Mesendoderm (in vitro differentiated cells): ENCODE measurements around the gene IQCE.

Source experiments
- DNase-seq: peaks from one replicate; pipeline ENCODE4 v3.0.0; 2013
- H2AK5ac ChIP-seq: 2 replicates; pipeline ENCODE4 v1.6.1; 2013; ENCODE audit warnings: low read length, inconsistent platforms
- H2BK120ac ChIP-seq: 2 replicates; pipeline ENCODE4 v1.6.1; 2013; ENCODE audit warnings: low read depth, mild to moderate bottlenecking, low read length, moderate library complexity, mixed read lengths
- H2BK15ac ChIP-seq: replicated peaks from 2 replicates; pipeline ENCODE4 v1.6.1; 2013; ENCODE audit warnings: low read depth, mild to moderate bottlenecking, moderate library complexity
- H2BK5ac ChIP-seq: 2 replicates; pipeline ENCODE4 v1.6.1; 2013; ENCODE audit warnings: low read length, inconsistent platforms
- H3K18ac ChIP-seq: 2 replicates; pipeline ENCODE4 v1.6.1; 2013; ENCODE audit warnings: mild to moderate bottlenecking, low read length, mixed read lengths
- H3K23ac ChIP-seq: one replicate; pipeline ENCODE4 v1.6.1; 2013; ENCODE audit warnings: low read length
- H3K27ac ChIP-seq: 2 replicates; pipeline ENCODE4 v1.5.1; 2013; ENCODE audit warnings: low read depth, mild to moderate bottlenecking, inconsistent platforms, low read length, moderate library complexity
- H3K27me3 ChIP-seq: 2 replicates; pipeline ENCODE4 v1.6.1; 2013; ENCODE audit warnings: low read length, control low read depth, mild to moderate bottlenecking, inconsistent platforms; ENCODE audit not compliant: insufficient read depth, poor library complexity
- H3K36me3 ChIP-seq: 2 replicates; pipeline ENCODE4 v1.6.1; 2013; ENCODE audit warnings: low read length, inconsistent platforms; ENCODE audit not compliant: control insufficient read depth, insufficient read depth
- H3K4ac ChIP-seq: one replicate; pipeline ENCODE4 v1.6.1; 2013; ENCODE audit warnings: low read depth, mild to moderate bottlenecking, low read length, moderate library complexity
- H3K4me1 ChIP-seq: 2 replicates; pipeline ENCODE4 v1.6.1; 2013; ENCODE audit warnings: low read depth, low read length, inconsistent platforms; ENCODE audit not compliant: control insufficient read depth
- H3K4me2 ChIP-seq: 2 replicates; pipeline ENCODE4 v1.6.1; 2013; ENCODE audit warnings: low read length
- H3K4me3 ChIP-seq: 2 replicates; pipeline ENCODE4 v1.5.1; 2013; ENCODE audit warnings: mild to moderate bottlenecking, low read length
- H3K56ac ChIP-seq: one replicate; pipeline ENCODE4 v1.6.1; 2013; ENCODE audit warnings: low read length
- H3K79me1 ChIP-seq: 2 replicates; pipeline ENCODE4 v1.6.1; 2013; ENCODE audit warnings: low read length, inconsistent platforms
- H3K79me2 ChIP-seq: 2 replicates; pipeline ENCODE4 v1.6.1; 2013; ENCODE audit warnings: mild to moderate bottlenecking, low read length; ENCODE audit not compliant: control insufficient read depth, insufficient read depth
- H3K9ac ChIP-seq: 2 replicates; pipeline ENCODE4 v1.6.1; 2013; ENCODE audit warnings: low read length, inconsistent platforms
- H4K5ac ChIP-seq: one replicate; pipeline ENCODE4 v1.6.1; 2013; ENCODE audit warnings: low read length
- H4K8ac ChIP-seq: one replicate; pipeline ENCODE4 v1.6.1; 2013; ENCODE audit warnings: low read depth, mild to moderate bottlenecking, control low read depth, low read length, moderate library complexity
- WGBS: extraction: QIAGEN DNeasy Blood & Tissue Kit; methylation state at CpG from one replicate; pipeline ENCODE4 v1.1.7; 2013; ENCODE audit warnings: low lambda C conversion rate, missing lambda C conversion rate; ENCODE audit not compliant: insufficient coverage; ENCODE audit errors: extremely low coverage; 5-methylcytosine and 5-hydroxymethylcytosine counted together

Gene IQCE

GRCh38 chr7:2619116-2619515, 60.3 kb downstream of the IQCE start:
- no peak overlapping the region for H4K8ac ChIP-seq
- no CpG with 5 or more reads among the region's 9 CpGs for WGBS
- no peaks in the 10 kb centered on the region for H3K36me3 ChIP-seq
- no peak overlapping the region for H3K9ac ChIP-seq
- H3K27ac ChIP-seq = no peak overlapping the region
- H3K79me1 ChIP-seq = no peaks in the 10 kb centered on the region
- no peak overlapping the region for H2BK5ac ChIP-seq
- H3K4me3 ChIP-seq = no peak overlapping the region
- H3K4me2 ChIP-seq = no peak overlapping the region
- no peak overlapping the region for H2BK15ac ChIP-seq
- no peak overlapping the region for H2BK120ac ChIP-seq
- no peak overlapping the region for H3K56ac ChIP-seq
- H3K4ac ChIP-seq = no peak overlapping the region
- no peak overlapping the region for H2AK5ac ChIP-seq
- no peak overlapping the region for H3K23ac ChIP-seq
- no peaks in the 10 kb centered on the region for H3K27me3 ChIP-seq
- no peak for DNase-seq
- H3K4me1 ChIP-seq = peaks cover 9% of the 10 kb centered on the region
- no peak overlapping the region for H3K18ac ChIP-seq
- H3K79me2 ChIP-seq = no peaks in the 10 kb centered on the region
- H4K5ac ChIP-seq = no peak overlapping the region

- H3K27ac ChIP-seq = peak overlapping the region; percentile 19
- H2AK5ac ChIP-seq = no peak overlapping the region
- no peak overlapping the region for H2BK15ac ChIP-seq
- WGBS = no CpG with 5 or more reads among the region's 23 CpGs
- peak overlapping the region; percentile 57 for H3K56ac ChIP-seq
- H3K4me3 ChIP-seq = no peak overlapping the region
- no peak overlapping the region for H4K5ac ChIP-seq
- H3K18ac ChIP-seq = peak overlapping the region; percentile 22
- no peaks in the 10 kb centered on the region for H3K36me3 ChIP-seq
- no peaks in the 10 kb centered on the region for H3K27me3 ChIP-seq
- H3K9ac ChIP-seq = peak overlapping the region; percentile 1
- H3K79me1 ChIP-seq = no peaks in the 10 kb centered on the region
- peak overlapping the region; percentile 0 for H2BK5ac ChIP-seq
- H3K4ac ChIP-seq = peak overlapping the region; percentile 71
- H2BK120ac ChIP-seq = no peak overlapping the region
- no peak overlapping the region for H3K23ac ChIP-seq
- H3K79me2 ChIP-seq = no peaks in the 10 kb centered on the region
- no peak overlapping the region for H3K4me2 ChIP-seq
- peak; percentile 76 for DNase-seq
- H4K8ac ChIP-seq = no peak overlapping the region
- peaks cover 9% of the 10 kb centered on the region for H3K4me1 ChIP-seq
Measured at GRCh38 chr7:2621061-2621828, 62.5 kb downstream of the IQCE start.

- H3K36me3 ChIP-seq = no peaks in the 10 kb centered on the region
- no peak overlapping the region for H2AK5ac ChIP-seq
- no peak overlapping the region for H3K4me3 ChIP-seq
- peak overlapping the region; percentile 3 for H3K9ac ChIP-seq
- WGBS = no CpG with 5 or more reads among the region's 12 CpGs
- peak overlapping the region; percentile 57 for H3K56ac ChIP-seq
- H3K4ac ChIP-seq = peak overlapping the region; percentile 74
- H3K4me2 ChIP-seq = no peak overlapping the region
- no peak overlapping the region for H3K23ac ChIP-seq
- H2BK5ac ChIP-seq = peak overlapping the region; percentile 63
- peak overlapping the region; percentile 86 for H3K18ac ChIP-seq
- no peak overlapping the region for H4K8ac ChIP-seq
- H4K5ac ChIP-seq = no peak overlapping the region
- peak overlapping the region; percentile 50 for H2BK120ac ChIP-seq
- no peaks in the 10 kb centered on the region for H3K27me3 ChIP-seq
- H3K79me1 ChIP-seq = no peaks in the 10 kb centered on the region
- peak overlapping the region; percentile 19 for H3K27ac ChIP-seq
- peaks cover 9% of the 10 kb centered on the region for H3K4me1 ChIP-seq
- H2BK15ac ChIP-seq = no peak overlapping the region
- peak; percentile 90 for DNase-seq
- no peaks in the 10 kb centered on the region for H3K79me2 ChIP-seq
Measured at GRCh38 chr7:2621948-2622640, 63.3 kb downstream of the IQCE start.

GRCh38 chr7:2622869-2623697, 64.3 kb downstream of the IQCE start:
- no peak overlapping the region for H2AK5ac ChIP-seq
- peak overlapping the region; percentile 86 for H3K18ac ChIP-seq
- no peak overlapping the region for H3K4me3 ChIP-seq
- peak overlapping the region; percentile 11 for H3K9ac ChIP-seq
- H3K36me3 ChIP-seq = no peaks in the 10 kb centered on the region
- H3K79me1 ChIP-seq = no peaks in the 10 kb centered on the region
- no peaks in the 10 kb centered on the region for H3K79me2 ChIP-seq
- H2BK15ac ChIP-seq = no peak overlapping the region
- H4K5ac ChIP-seq = no peak overlapping the region
- no peak overlapping the region for H4K8ac ChIP-seq
- peak overlapping the region; percentile 74 for H3K4ac ChIP-seq
- H3K23ac ChIP-seq = no peak overlapping the region
- H3K27ac ChIP-seq = no peak overlapping the region
- no peak for DNase-seq
- no peaks in the 10 kb centered on the region for H3K27me3 ChIP-seq
- peaks cover 7% of the 10 kb centered on the region for H3K4me1 ChIP-seq
- H2BK120ac ChIP-seq = peak overlapping the region; percentile 50
- H3K4me2 ChIP-seq = no peak overlapping the region
- H2BK5ac ChIP-seq = no peak overlapping the region
- WGBS = no CpG with 5 or more reads among the region's 19 CpGs
- H3K56ac ChIP-seq = peak overlapping the region; percentile 57

GRCh38 chr7:2623698-2624014, 64.9 kb downstream of the IQCE start:
- Histone ChIP-seq H2BK5ac (no peak overlapping the region), H3K23ac (no peak overlapping the region), H4K5ac (no peak overlapping the region), H3K56ac (no peak overlapping the region), H3K27ac (no peak overlapping the region), H3K79me2 (no peaks in the 10 kb centered on the region), H3K9ac (no peak overlapping the region), H3K36me3 (no peaks in the 10 kb centered on the region), H2AK5ac (no peak overlapping the region), H4K8ac (no peak overlapping the region), H3K79me1 (no peaks in the 10 kb centered on the region), H2BK15ac (no peak overlapping the region), H3K27me3 (no peaks in the 10 kb centered on the region), H3K4me2 (no peak overlapping the region), H3K4me1 (peaks cover 6% of the 10 kb centered on the region), H2BK120ac (no peak overlapping the region), H3K4ac (no peak overlapping the region), H3K18ac (no peak overlapping the region), H3K4me3 (no peak overlapping the region)
- WGBS = no CpG with 5 or more reads among the region's 10 CpGs
- no peak for DNase-seq
